SK-N-SH treated with all-trans-retinoic acid at 6 μM for 48 hours (cell line): ENCODE results near the gene KRTAP5-4.
"Not testable (repeated sequence)": the region's sequence is repeated elsewhere in the genome, so short reads cannot be mapped to it uniquely, and the experiment has no call there.

Experiments used
- ATAC-seq: fragments of 200-7000 bp; cut with Tn5 transposase; 3 replicates; pipeline ENCODE4 v1.9.1; 2020; ENCODE audit warnings: mild to moderate bottlenecking, moderate library complexity
- ARNTL ChIP-seq: fragments of 450-650 bp; formaldehyde crosslinking; IDR thresholded peaks from 2 replicates; pipeline ENCODE4 v1.5.0; 2020; ENCODE audit warnings: low read depth, mild to moderate bottlenecking, moderate library complexity, borderline replicate concordance
- BACH2 ChIP-seq: fragments of 250-450 bp; sonication (Bioruptor Pico); IDR thresholded peaks from 2 replicates; pipeline ENCODE4 v1.9.0; 2021; ENCODE audit warnings: mild to moderate bottlenecking, borderline replicate concordance
- CREB5 ChIP-seq: fragments of 250-450 bp; sonication (Bioruptor Pico); IDR thresholded peaks from 2 replicates; pipeline ENCODE4 v1.5.1; 2020; ENCODE audit warnings: low read depth, mild to moderate bottlenecking, moderate library complexity
- CSDC2 ChIP-seq: fragments of 250-450 bp; sonication (Bioruptor Pico); IDR thresholded peaks from 2 replicates; pipeline ENCODE4 v1.5.0; 2020; ENCODE audit warnings: mild to moderate bottlenecking, moderate library complexity
- CSRNP3 ChIP-seq: fragments of 250-450 bp; sonication (Bioruptor Pico); IDR thresholded peaks from 2 replicates; pipeline ENCODE4 v1.5.1; 2021; ENCODE audit warnings: mild to moderate bottlenecking, moderate library complexity
- GLIS3 ChIP-seq: fragments of 250-450 bp; sonication (Bioruptor Pico); IDR thresholded peaks from 2 replicates; pipeline ENCODE4 v1.5.0; 2020; ENCODE audit warnings: mild to moderate bottlenecking, moderate library complexity
- ISL1 ChIP-seq: fragments of 250-450 bp; sonication (Bioruptor Pico); IDR thresholded peaks from 2 replicates; pipeline ENCODE4 v2.1.2; 2022; ENCODE audit warnings: mild to moderate bottlenecking, moderate library complexity
- OSR1 ChIP-seq: fragments of 250-450 bp; sonication (Bioruptor Pico); IDR thresholded peaks from 2 replicates; pipeline ENCODE4 v1.8.0; 2022; ENCODE audit warnings: moderate library complexity, mild to moderate bottlenecking, inconsistent platforms
- POU6F1 ChIP-seq: fragments of 250-450 bp; sonication (Bioruptor Pico); IDR thresholded peaks from 2 replicates; pipeline ENCODE4 v1.8.0; 2021; ENCODE audit warnings: low read depth, mild to moderate bottlenecking, moderate library complexity, borderline replicate concordance
- RARB ChIP-seq: fragments of 250-450 bp; sonication (Bioruptor Pico); IDR thresholded peaks from 2 replicates; pipeline ENCODE4 v1.8.0; 2021; ENCODE audit warnings: mild to moderate bottlenecking, moderate library complexity
- SNAI2 ChIP-seq: fragments of 250-450 bp; sonication (Bioruptor Pico); IDR thresholded peaks from 2 replicates; pipeline ENCODE4 v1.5.0; 2020; ENCODE audit warnings: mild to moderate bottlenecking, moderate library complexity
- TOX ChIP-seq: fragments of 250-450 bp; sonication (Bioruptor Pico); IDR thresholded peaks from 2 replicates; pipeline ENCODE4 v1.8.0; 2021; ENCODE audit warnings: mild to moderate bottlenecking, moderate library complexity, borderline replicate concordance
- TSHZ2 ChIP-seq: fragments of 250-450 bp; sonication (Bioruptor Pico); IDR thresholded peaks from 2 replicates; pipeline ENCODE4 v1.5.0; 2020; ENCODE audit warnings: mild to moderate bottlenecking, moderate library complexity
- ZC3H10 ChIP-seq: fragments of 250-450 bp; sonication (Bioruptor Pico); IDR thresholded peaks from 2 replicates; pipeline ENCODE4 v1.5.1; 2021; ENCODE audit warnings: mild to moderate bottlenecking, moderate library complexity
- ZFP3 ChIP-seq: fragments of 250-450 bp; sonication (Bioruptor Pico); IDR thresholded peaks from 2 replicates; pipeline ENCODE4 v1.5.0; 2020; ENCODE audit warnings: mild to moderate bottlenecking, moderate library complexity
- ZFP30 ChIP-seq: fragments of 450-650 bp; formaldehyde crosslinking; IDR thresholded peaks from 2 replicates; pipeline ENCODE4 v1.5.0; 2022; ENCODE audit warnings: mild to moderate bottlenecking, moderate library complexity
- ZNF565 ChIP-seq: fragments of 450-650 bp; formaldehyde crosslinking; conservative IDR thresholded peaks from 2 replicates; pipeline ENCODE4 v1.5.0; 2020; ENCODE audit warnings: low read depth, mild to moderate bottlenecking, moderate library complexity
- ZNF70 ChIP-seq: fragments of 450-650 bp; formaldehyde crosslinking; IDR thresholded peaks from 2 replicates; pipeline ENCODE4 v1.5.0; 2020; ENCODE audit warnings: mild to moderate bottlenecking, moderate library complexity
- ZNF8 ChIP-seq: fragments of 450-650 bp; formaldehyde crosslinking; IDR thresholded peaks from 2 replicates; pipeline ENCODE4 v1.5.0; 2020; ENCODE audit warnings: mild to moderate bottlenecking, moderate library complexity

Gene KRTAP5-4

GRCh38 chr11:1586699-1587098, 35.2 kb downstream of the KRTAP5-4 start:
- no peak for ATAC-seq
- TF ChIP-seq TSHZ2 (CRISPR knock-in tag) (no peak), CREB5 (CRISPR knock-in tag) (no peak), ARNTL (CRISPR knock-in tag) (no peak), RARB (CRISPR knock-in tag) (no peak), ZFP3 (CRISPR knock-in tag) (no peak), ZNF70 (CRISPR knock-in tag) (no peak), OSR1 (CRISPR knock-in tag) (no peak), POU6F1 (CRISPR knock-in tag) (no peak)

GRCh38 chr11:1584661-1585370, 37.1 kb downstream of the KRTAP5-4 start, which contains the start of gene KRTAP5-1:
Gene KRTAP5-1, minus strand, starts transcription at chr11:1585283. Its CDS starts 34 bp downstream, at chr11:1585249.
- ATAC-seq = not testable (repeated sequence)

- ATAC-seq = not testable (repeated sequence)
Observed at GRCh38 chr11:1582909-1583308, 39.0 kb downstream of the KRTAP5-4 start.

- ATAC-seq = no peak
- no peak for TF ChIP-seq ISL1 (CRISPR knock-in tag)
- TF ChIP-seq ZNF70 (CRISPR knock-in tag) = no peak
- TF ChIP-seq TOX (CRISPR knock-in tag) = no peak
- no peak for TF ChIP-seq ZNF8 (CRISPR knock-in tag)
- TF ChIP-seq ZFP30 = no peak
- no peak for TF ChIP-seq ZFP3 (CRISPR knock-in tag)
- no peak for TF ChIP-seq ARNTL (CRISPR knock-in tag)
- TF ChIP-seq, all 23 proteins: peak for 0
Observed at GRCh38 chr11:1581976-1582375, 40.0 kb downstream of the KRTAP5-4 start.

- no peak for ATAC-seq
- no peak for TF ChIP-seq ZNF70 (CRISPR knock-in tag)
- no peak for TF ChIP-seq CSDC2 (CRISPR knock-in tag)
- no peak for TF ChIP-seq ARNTL (CRISPR knock-in tag)
- TF ChIP-seq BACH2 (CRISPR knock-in tag) = no peak
- no peak for TF ChIP-seq GLIS3
Observed at GRCh38 chr11:1576825-1577224, 45.1 kb downstream of the KRTAP5-4 start.

- not testable (repeated sequence) for ATAC-seq
Observed at GRCh38 chr11:1575756-1576155, 46.2 kb downstream of the KRTAP5-4 start.

GRCh38 chr11:1574933-1575242, 47.0 kb downstream of the KRTAP5-4 start:
- no peak for ATAC-seq
- TF ChIP-seq OSR1 (CRISPR knock-in tag) = no peak
- TF ChIP-seq ZFP3 (CRISPR knock-in tag) = no peak
- TF ChIP-seq CREB5 (CRISPR knock-in tag) = no peak
- no peak for TF ChIP-seq GLIS3
- TF ChIP-seq CSDC2 (CRISPR knock-in tag) = no peak
- TF ChIP-seq ZNF565 (CRISPR knock-in tag) = no peak
- TF ChIP-seq ZNF8 (CRISPR knock-in tag) = no peak
- TF ChIP-seq SNAI2 (CRISPR knock-in tag) = no peak
- no peak for TF ChIP-seq ISL1 (CRISPR knock-in tag)
- no peak for TF ChIP-seq ZC3H10 (CRISPR knock-in tag)
- TF ChIP-seq CSRNP3 = no peak
- no peak for TF ChIP-seq TOX (CRISPR knock-in tag)
- TF ChIP-seq ARNTL (CRISPR knock-in tag) = no peak
- TF ChIP-seq RARB (CRISPR knock-in tag) = no peak
